ENCODE results near the gene APH1B.
"Not testable (repeated sequence)": the region's sequence is repeated elsewhere in the genome, so short reads cannot be mapped to it uniquely, and the experiment has no call there.

The APH1B gene

DNA sequence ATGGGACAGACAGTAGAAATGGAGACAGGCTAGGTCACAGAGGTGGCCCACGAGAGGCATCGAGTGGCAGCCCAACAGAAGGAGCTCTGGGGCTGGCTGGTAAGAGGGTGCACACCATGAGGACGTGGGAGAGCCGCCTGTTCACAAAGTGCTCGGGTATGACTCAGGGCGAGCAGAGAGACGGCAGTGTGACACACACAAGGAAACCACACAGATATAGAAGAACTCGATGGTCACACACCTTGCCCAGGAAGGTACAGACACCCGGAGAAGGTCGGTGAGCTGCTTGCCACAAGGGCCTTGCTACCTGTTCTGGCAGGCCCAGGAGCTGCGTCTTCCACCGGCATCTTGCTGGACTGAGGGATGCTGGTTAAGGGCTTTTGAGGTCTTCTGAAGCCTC is 54.1 kb downstream of the APH1B start:
- no peak for DNase-seq (ENCODE audit: low read depth)

DNA sequence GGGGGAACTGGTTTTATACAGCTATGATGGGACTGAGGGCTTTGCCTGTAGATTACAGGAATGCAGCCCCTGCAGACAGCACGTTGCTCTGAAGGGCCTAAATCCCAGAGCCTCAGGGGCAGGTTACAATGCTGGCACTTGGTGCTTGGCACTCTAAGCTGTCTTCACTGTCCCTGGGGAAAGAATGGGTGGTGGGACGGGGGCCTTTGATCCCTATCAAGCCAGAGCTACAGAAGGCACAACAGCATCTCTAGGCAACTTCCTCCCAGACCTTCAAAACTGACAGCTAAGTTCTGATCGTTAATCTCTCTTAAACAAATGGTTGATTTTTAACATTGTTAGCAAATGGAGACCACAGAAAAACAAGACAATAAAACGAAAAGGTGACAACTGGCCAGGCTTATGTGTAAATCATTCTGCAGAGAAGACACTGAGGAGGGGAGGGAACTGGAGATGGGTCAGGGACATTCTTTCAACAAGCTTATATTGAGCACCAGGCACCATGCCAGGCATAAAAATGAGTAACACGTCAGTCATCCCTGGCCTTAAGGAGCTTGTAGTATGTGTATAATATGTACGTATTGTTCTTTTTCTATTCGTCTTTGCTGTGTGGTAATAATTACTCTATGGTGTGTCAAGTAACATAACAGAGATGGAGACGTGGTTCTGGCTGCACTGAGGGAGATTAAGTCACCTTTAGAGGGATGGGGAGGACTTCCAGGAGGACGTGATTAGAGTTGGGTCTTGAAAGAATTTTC is 55.1 kb downstream of the APH1B start:
- peak; percentile 70 for DNase-seq (ENCODE audit: low read depth)

- DNase-seq (ENCODE audit: low read depth), result no peak
Observed at GRCh38 chr15:63334821-63335220, 57.4 kb downstream of the APH1B start.

GRCh38 chr15:63335543-63336240 is 58.3 kb downstream of the APH1B start:
- DNase-seq (ENCODE audit: low read depth), result no peak

DNA sequence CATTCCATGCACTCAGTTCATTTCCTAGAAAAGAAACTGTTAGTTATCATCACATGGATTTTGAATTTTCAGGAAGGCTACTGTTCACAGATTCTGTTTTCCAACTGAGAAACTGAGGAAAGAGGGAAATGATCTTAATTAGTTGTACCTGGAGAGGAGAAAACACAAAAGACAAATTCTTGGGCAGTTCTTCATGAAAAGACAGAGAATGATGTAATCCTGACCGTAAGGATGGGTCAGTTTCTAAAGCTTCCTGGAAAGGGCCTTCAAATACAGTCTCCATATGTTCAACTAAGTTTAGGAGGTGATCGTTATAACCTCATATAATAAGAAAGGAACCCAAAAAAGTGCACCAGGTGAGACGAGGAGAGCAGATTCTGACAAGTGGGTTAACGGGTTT is 59.6 kb downstream of the APH1B start:
- DNase-seq (ENCODE audit: low read depth), result no peak

- DNase-seq (ENCODE audit: low read depth), result peak; percentile 43
Observed at GRCh38 chr15:63338170-63338569, 60.8 kb downstream of the APH1B start.

DNA sequence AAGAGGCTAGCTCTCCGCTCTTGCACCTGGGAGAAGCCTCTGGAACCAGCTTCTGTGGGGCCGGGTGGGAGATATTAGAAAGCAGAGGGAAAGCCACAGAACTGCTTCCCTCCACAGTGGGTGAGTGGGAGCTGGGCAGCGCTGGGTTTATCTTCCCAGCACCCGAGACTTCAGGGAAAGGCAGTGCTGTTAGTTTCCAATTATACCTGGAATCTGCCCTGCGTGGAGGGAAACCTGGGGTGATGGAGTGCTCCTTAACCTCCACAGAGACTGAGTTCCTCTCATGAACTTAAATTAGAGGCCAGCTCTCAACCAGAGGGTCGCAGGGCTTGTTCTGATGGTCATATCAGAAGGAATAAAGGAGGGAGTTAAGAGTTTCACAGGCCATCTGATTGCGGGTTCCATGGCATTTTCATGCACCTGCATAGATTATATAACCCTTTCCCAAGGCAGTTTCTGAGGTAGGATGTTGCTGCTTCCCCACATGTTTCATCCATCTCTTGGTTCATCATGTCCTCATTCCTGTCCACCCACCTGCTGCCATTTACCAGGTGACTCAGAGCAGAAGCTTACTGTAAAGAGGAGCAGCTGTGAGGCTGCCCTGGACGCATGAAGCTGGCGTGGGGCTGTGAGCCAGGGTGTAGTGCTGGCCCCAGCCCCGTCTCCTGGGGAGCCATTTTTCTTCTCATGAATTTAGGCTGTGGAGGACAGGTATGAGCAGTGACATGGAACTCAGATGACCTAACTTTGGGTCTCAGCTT is 61.8 kb downstream of the APH1B start:
- DNase-seq (ENCODE audit: low read depth), result no peak

DNA sequence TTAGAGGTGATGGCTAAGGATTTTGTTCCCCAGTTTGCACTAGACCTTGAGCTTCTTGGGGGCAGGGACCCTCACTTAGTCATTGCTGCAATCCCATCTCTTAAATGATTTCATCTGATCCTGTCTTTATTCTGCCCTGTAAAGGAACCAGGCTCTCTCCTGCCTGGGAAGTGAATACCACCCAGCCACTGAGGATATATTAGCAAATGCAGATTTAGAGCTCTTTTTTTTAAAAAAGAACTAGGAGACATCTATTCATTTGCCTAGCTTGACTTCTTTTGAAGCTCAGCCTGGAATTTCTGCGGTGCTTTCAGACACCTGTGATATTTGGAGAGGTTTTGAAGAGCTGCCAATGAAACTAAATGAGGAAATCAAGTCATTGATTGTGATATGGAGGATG is 62.4 kb downstream of the APH1B start:
- DNase-seq (ENCODE audit: low read depth), result no peak

DNA sequence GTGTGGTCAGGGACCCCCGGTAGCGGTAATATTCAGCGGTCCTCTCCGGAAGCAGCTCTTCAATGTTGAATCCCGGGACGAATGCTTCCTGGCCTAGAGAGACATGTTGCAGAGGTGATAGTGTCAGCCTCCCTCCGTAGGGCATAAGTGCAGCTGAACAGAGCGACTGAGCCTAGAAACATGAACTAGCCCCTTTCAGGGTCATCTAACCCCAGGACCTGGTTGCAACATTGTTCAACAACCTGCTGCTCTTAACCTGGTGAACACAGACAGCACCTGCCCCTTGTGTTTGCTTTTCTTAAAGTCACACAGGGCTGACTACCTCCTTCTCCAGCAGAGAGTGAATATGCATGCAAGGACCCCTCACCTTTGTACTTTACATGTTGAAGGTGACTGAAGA is 62.9 kb downstream of the APH1B start:
- DNase-seq (ENCODE audit: low read depth), result no peak

DNA sequence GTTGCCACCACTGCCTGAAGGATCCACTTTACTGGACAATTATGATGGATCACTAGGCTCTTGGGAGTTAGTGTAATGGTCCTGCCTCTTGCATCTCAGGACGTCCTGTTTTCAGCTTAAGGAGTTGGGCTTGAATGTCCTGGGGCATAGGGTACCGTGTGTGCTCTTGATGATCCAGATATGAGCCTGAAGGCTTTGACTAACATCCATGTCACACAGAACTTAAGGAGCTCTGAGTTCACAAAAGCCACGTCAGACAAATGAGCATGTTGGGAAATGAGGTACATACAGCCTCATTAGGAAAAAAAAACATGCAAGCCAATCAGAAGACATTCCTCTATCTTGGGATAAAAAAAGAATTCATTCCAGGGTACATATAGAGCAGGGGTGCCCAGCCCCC is 63.5 kb downstream of the APH1B start:
- DNase-seq (ENCODE audit: low read depth), result no peak

DNA sequence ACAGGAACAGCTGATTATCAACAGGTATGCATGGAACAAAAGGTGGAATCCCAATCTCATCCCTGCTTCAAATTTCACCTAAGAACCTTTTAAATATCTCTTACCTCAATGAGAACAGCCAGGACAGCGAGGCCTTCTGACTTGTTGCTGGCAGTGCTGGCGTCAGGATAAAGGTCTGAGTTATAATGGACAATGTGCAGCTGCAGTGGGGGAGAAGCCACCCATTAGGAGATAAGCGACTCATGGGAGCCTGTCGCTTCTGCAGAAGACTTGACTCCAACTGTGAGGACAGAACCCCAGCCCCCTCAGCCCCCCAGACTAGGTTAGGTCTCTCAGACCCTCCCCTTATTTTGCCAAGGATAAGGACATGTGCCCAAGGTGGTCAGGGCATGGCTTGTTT is 64.5 kb downstream of the APH1B start:
- DNase-seq (ENCODE audit: low read depth), result no peak

GRCh38 chr15:63342996-63343562 is 65.7 kb downstream of the APH1B start:
- DNase-seq (ENCODE audit: low read depth), result not testable (repeated sequence)

- no peak for DNase-seq (ENCODE audit: low read depth)
Observed at GRCh38 chr15:63344731-63345390, 67.5 kb downstream of the APH1B start.

DNA sequence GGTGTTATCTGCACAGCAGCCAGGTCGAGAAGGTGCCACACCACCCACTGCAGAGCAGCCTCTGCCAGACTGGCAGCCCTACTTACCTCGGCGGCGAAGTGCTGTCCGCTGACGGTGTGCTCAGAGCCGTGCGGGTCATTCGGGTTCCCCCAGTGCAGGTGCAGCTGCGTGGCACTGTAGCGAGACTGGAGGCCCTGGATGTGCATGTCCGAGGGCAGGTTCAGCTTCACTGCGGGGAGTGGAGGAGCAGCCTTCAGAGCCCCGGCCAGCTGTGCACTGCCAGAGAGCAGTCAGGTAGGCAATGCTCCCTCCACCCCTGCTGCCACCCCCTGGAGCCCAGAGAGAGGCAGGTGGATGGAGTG is 68.0 kb downstream of the APH1B start:
- DNase-seq (ENCODE audit: low read depth), result no peak

DNA sequence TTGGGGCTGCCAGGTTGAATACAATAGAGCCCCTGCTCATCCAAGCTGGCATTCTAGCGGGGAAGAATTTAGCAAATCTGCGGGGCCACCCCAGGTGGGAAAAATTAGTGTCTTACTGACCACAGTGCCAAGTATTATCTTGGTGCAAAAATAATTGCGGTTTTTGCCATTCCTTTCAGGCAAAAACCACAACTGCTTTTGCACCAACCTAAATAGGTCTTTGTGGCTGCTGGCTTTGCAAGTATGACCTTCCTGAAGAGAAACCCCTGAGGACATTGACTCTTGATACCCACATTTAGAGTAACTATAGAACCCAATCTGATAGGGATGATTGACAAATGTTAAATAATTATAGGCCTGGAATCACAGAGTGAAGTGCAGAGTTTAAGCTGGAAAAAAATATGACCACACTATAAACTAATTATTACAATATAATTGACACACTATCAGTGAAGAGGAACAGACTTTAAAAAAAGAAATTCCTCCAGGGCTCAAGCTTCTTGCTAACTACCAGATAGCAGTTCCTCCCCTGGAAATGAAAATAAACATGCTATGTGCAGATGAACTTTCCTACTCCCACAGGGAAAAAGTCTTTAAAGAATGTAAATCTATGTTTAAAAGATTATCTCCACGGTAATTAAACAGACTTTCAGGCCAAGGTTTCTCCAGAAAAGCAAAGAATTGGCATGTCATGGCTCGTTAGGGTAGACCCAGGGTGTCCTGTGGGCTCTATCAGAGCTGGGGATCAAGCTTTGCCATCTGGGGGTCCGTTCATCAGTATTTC is 69.9 kb downstream of the APH1B start:
- DNase-seq (ENCODE audit: low read depth), result no peak

- no peak for DNase-seq (ENCODE audit: low read depth)
Observed at GRCh38 chr15:63348392-63348791, 71.0 kb downstream of the APH1B start.

- DNase-seq (ENCODE audit: low read depth), result no peak
Observed at GRCh38 chr15:63349156-63349555, 71.8 kb downstream of the APH1B start.

DNA sequence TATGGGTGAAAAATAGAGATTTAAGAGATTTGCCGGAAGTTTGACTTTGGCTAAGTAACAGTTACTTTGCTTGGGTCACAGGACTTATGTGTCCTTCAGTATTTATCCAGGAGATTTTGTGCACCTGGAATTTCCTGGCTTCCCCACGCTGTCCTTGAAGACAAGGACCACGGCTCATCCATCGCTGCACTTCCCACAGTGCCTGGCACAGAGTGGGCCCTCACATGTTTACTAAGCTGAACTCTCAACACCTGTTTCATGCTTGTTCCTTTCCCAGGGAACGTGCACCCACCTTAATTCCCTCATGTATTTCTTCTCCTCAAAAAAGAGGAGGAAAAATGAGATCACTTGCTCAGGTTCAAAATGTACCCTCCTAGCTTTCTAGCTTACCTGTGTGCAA is 72.2 kb downstream of the APH1B start:
- DNase-seq (ENCODE audit: low read depth), result no peak

GRCh38 chr15:63350178-63350621 is 72.8 kb downstream of the APH1B start:
- no peak for DNase-seq (ENCODE audit: low read depth)

- no peak for DNase-seq (ENCODE audit: low read depth)
Observed at GRCh38 chr15:63351170-63351569, 73.8 kb downstream of the APH1B start.

DNA sequence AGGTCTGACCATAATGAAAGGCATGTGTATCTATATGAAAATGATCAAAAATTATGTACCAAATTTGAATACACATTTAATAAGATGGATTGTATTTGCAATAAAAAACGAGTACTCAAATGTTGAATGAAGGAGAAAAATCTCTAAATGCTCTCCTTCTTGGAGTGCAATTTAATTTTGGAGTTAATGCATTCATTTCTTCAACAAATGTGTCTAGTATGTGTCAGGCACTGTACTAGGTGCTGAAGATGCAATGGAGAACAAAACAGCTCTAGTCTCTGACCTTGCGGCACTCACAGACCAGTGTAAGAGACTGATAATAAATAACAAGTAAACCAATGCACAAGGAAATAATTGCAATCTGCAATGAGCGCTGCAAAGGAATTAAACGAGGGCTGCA is 75.4 kb downstream of the APH1B start:
- no peak for DNase-seq (ENCODE audit: low read depth)
